ENCODE measurements around the gene MEPCE.

The MEPCE gene

GRCh38 chr7:100407285-100408180 lies 22.1 kb upstream of the MEPCE start:
- peak; percentile 90 for DNase-seq

- DNase-seq, result no peak
Observed at GRCh38 chr7:100411101-100411500, 18.5 kb upstream of the MEPCE start.

GRCh38 chr7:100413346-100413745 lies 16.3 kb upstream of the MEPCE start:
- DNase-seq, result no peak

- no peak for DNase-seq
Observed at GRCh38 chr7:100413889-100414288, 15.7 kb upstream of the MEPCE start.

DNA sequence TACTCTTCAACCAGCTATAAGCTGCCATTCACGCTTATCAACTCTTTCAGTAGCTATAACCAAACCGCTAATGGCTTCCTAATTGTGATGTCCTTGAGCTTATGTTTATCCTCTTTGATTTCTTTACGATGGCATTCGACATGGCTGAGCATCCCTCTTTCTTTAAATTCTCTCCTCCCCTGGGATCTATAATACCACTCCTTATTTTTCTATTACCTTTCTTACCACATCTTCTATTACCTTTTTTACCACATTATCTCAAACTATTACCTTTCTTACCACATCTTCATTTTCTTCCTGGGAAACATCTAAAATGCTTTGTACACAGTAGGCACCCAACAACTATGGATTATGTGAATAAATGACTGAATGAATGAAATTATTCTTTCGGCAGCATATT lies 14.2 kb upstream of the MEPCE start:
- no peak for DNase-seq

DNA sequence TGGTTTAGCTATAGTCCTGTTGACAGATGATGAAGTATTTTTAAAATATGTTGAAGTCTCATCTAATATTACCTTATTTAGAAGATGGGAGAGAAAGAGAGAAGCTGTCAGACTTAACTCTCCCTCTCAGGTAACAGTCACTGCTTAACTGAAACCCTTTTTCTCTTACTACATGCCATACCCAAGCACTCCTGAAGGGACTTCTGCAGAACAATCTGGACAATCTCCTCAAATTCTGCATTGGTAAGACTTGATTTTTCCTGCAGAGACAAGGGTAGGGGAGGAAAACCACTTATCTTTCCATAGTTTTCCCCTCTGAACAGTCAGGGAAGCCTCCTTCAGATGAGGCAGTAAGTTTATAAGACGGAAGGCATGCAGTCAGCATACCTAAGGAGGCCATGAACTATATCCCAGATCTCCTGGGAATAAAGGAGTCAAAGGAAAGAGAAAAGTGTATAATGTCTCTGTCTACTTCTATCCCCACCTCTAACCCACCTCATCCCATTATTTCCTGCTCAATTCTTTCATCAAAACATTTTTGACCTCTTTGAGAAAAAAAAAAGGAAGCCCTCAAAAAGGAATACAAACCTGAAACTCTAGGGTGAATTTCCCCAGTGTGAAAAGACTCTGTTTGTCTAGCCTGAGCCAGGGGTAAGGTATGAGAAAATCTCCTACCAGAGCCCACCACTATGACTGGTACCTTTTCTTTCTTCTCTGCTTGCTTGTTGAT lies 10.5 kb upstream of the MEPCE start:
- DNase-seq, result no peak

DNA sequence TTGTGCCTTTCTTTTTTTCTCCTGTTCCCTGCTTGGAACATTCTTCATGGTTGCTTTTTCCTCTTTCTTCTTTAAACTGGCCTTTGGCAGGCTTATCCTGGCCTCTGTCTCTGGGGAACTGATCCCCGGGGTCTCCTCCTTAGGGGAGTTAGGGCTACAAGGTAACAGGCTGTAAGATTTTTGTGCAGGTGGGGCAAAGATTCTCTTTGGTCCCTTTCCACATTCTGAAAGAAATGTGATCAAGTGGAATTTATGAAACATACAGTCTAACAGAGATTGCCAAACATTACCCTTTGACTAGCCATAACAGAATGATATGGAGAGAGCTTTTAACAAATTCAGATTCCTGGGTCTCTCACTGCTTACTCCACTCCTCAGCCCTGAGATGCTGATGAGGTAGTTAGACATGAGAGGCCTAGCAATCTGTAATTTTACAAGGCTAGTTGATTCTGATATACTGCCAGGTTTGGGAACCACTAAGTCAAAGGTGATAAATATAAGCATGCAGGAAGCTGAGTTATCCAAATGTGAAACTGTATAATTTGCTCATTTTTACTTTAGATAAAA lies 9.9 kb upstream of the MEPCE start:
- DNase-seq, result no peak

- DNase-seq, result no peak
Observed at GRCh38 chr7:100423315-100423714, 6.3 kb upstream of the MEPCE start.

GRCh38 chr7:100425347-100425746 lies 4.3 kb upstream of the MEPCE start:
- DNase-seq, result no peak

DNA sequence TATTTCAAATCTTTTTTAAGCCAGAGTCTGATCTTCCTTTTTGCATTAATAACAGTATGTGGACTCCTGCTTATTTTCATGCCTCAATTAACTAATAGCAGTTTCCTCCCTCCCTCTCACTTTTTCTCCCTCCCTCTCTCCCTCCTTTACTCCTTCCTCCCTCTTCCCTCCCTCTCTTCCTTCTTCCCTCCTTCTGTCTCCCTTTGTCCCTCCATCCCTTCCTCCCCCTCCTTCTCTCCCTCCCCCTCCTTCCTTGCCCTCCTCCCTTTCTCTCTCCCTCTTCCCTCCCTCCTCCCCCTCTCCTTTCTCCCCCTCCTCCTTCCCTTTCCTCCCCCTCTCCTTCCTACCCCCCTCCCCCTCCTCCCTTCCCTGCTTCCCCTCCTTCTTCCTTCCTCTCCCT lies 3.1 kb upstream of the MEPCE start:
- no peak for DNase-seq

DNA sequence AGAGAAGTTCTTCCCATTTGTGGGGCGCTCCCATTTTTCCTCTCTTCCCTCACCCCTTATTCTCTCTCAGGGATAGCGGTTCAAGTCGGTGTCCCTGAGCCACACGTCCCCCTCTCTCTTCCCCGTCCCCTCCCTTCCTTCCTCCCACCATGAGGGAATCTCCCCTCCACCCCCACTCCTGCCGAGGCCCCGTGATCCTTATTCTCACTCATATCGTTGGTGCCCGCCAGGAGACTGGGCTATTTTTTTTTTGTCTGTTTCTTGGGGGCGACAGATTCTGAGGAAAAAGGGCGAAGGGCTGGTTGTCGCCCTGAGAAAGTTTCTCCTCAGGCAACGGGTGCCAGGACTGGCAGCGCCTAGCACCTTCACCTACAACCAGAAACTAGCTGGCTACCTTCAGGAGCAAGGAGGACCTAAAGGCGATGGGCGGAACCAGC lies 1.9 kb upstream of the MEPCE start:
- no peak for DNase-seq

- peak; percentile 99 for DNase-seq
Observed at GRCh38 chr7:100428199-100428966, 1.2 kb upstream of the MEPCE start, which contains the start of gene ZCWPW1. ZCWPW1 (minus strand) TSS chr7:100428703; CDS start chr7:100420649, 8,054 bp downstream.

DNA sequence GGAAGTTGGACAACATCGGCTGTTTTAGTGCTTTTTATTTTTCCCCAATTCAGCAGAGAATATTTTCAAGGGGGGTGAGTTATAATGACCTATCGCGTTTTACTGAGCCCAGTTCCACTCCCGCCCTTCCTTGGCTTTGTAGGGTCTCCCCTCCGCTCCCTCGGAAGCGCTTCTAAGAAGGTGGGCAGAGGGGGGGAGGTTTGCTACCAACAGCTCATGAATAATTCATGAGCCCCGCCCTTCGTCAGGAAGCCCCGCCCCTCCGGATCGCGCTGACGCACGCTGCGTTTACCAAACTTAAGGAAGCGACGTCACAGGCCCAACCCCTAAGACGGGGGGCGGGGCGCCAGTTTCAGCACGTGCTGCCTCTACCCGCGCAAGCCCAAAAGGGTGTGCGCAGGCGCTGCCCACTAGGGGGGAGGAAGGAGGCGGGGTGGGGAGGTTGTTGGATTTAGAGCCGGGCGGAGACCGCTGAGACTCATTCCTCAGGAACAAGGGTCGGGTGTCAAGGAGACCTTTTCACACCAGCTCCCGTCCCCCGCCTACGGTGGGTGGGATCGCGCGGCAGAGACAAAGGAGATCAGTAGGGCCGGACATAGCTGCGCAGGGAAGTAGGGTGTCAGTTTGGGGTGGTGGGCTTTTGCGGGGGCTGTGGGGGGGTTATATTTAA lies 529 bp upstream of the MEPCE start:
- DNase-seq, result peak; percentile 100

DNA sequence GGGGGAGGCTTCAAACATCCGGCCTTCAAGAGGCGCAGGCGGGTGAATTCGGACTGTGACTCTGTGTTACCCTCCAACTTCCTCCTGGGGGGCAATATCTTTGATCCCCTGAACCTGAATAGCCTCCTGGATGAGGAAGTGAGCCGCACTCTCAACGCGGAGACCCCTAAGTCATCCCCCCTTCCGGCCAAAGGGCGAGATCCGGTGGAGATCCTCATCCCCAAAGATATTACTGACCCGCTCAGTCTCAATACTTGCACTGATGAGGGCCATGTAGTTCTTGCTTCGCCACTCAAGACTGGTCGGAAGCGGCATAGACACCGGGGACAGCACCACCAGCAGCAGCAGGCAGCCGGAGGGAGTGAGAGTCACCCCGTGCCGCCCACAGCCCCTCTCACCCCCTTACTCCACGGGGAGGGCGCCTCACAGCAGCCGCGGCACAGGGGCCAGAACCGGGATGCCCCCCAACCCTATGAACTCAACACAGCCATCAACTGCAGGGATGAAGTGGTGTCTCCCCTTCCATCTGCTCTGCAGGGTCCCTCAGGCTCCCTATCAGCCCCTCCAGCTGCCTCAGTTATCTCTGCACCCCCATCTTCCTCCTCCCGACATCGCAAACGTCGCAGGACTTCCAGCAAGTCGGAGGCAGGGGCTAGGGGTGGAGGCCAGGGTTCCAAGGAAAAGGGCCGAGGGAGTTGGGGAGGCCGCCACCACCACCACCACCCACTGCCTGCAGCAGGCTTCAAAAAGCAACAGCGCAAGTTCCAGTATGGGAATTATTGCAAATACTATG lies 1.1 kb downstream of the MEPCE start:
- no peak for DNase-seq

- DNase-seq, result no peak
Observed at GRCh38 chr7:100431286-100431735, 1.7 kb downstream of the MEPCE start.

DNA sequence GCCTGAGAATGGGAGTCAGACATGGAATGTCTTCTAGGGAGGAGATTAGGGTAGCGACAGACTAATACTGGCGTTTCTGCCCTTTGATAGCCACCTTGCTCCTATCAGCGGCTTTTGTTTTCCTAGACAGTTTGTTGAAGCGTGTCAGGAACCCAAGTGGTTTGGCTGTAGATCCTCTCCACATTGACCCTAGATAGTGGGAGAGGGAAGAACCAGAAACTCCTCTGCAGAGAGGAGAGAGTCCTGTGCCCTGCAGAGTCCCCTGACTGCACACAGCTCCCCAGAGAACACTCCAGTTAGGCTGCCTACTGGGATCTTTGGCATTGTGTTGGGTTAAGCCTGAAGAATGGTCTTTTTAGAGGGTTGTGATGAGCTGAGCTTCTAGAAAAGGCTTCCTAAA lies 2.4 kb downstream of the MEPCE start:
- DNase-seq, result no peak

DNA sequence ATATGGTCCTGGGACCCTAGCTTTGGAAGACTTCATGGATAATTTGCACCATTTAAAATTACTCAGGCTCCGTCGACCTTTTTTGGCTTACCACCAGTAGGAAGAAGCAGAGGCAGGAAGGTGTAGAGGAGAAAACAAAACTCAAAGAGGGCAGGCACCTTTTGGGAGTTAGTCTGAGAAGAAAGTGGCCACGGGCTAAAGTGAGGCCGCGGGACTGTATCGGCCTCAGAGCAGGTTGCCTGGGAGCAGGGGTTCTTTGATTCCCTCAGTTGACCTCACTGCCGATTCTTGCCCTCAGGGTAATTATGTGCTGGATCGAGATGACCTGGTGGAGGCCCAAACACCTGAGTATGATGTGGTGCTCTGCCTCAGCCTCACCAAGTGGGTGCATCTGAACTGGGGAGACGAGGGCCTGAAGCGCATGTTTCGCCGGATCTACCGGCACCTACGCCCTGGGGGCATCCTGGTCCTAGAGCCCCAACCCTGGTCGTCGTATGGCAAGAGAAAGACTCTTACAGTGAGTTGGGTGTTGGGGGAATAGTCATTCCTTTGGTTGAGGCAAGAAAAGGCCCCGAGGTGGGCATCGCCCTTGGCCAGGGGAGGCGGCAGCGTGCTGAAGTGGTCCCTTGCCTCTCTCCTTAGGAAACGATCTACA lies 3.1 kb downstream of the MEPCE start:
- DNase-seq, result no peak

DNA sequence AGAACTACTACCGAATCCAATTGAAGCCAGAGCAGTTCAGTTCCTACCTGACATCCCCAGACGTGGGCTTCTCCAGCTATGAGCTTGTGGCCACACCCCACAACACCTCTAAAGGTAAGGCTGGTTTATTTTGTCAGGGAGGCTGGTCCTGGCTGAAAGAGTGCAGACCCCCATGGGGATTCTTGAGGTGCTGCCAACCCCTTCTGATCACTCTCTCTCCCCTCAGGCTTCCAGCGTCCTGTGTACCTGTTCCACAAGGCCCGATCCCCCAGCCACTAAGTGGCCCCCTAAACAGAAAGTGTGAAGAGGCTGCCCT lies 3.6 kb downstream of the MEPCE start:
- no peak for DNase-seq

DNA sequence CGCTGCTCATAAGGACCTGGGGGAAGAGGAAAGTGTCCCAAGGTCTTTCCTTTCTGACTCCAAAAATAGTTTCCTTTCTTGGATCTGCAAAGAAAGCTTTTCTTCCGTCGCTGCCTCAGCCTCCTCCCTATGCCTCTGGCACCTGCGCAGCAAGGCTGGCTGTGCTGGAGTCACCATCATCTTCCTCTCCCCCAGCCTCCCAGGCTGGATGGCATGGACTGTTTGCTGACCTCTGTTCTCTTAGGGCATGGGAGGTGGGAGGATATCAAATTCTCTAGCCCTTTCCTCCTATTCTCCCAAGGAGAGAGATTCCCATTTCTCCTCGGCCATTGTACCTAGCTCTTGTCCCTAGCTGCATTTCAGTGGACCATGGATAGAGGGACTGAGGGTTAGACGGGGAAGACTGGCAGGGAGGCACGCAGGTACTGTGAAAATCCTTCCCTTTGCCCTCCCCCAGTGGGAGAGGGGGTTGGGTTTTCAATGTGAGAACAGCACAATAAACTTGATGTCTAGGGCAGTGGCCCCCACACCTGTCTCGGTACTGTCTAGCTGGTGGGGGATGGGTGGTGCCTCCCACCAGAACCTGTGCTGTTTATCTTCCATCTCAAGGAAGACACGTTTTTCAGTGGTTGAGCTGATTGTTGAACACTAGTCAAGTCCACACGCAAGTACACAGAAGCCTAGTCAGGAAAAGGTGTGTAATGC lies 4.1 kb downstream of the MEPCE start:
- DNase-seq, result no peak

All from OCI-M1 (cell line).